OCI-M2 (cell line): ENCODE results near the gene MALRD1.

Experiments used
- DNase-seq: peaks from one replicate; lab custom pipeline; 2025; ENCODE audit not compliant: unreplicated experiment; lab: John Stamatoyannopoulos, UW

The MALRD1 gene

DNA sequence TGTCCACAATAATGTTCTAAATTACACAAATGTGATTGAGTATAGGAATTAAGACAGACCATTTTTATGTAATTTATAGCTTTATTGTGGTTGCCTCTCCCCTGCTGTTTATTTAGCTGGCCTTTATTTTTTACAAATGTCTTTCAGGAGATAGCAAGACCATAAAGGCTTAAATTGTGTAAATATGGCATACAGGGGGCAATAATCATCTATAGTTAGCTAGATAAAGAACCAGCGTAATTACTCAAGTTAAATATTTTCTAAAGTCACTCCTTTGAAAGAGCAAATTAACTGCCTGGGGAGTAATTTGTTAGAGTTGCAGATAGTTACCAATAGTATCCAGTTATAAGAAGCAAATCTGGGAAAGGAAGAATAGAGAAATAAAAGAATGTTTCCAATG lies at the start of gene MALRD1:
Gene MALRD1 (plus strand): TSS at position 313 of the 400 bp plus-strand sequence. CDS start 138 bp downstream, outside the sequence.
- DNase-seq, result no peak

DNA sequence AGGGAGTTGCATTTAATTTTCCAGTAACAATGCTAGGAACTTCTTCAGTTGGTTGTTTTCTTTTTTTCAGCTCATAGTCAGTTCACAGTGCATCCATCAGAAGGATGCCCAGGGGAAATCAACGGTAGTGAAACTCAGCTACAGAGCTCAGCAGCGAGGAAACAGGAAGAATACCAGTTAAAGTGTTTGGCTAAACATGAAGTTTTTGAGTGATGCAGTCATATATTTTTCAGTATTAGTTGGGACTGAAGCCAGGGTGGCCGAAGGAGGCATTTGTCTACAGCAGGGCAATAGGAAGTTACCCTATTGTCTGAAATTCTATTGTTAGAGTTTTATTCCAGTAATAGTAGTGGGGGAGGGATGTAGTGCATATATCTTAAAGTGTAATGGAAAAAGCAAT lies 45.3 kb upstream of the MALRD1 start:
- DNase-seq, result no peak

DNA sequence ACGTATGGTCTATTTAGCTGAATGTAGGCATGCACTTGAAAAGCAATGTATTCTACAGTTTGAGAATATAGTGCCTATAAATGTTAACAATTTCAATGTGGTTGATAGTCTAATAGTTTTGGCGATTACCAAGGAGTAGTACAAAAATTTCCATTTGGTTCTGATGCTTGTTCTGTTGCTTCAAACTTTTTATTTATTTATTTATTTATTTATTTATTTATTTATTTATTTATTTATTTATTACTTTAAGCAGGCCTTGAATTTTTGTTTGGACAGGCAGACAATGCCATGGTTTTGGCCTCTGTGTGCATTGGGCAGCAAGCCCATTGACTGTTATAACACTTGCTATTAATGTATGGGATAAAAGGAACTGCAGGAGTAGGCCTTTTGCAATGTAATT lies 36.5 kb upstream of the MALRD1 start:
- DNase-seq, result no peak

DNA sequence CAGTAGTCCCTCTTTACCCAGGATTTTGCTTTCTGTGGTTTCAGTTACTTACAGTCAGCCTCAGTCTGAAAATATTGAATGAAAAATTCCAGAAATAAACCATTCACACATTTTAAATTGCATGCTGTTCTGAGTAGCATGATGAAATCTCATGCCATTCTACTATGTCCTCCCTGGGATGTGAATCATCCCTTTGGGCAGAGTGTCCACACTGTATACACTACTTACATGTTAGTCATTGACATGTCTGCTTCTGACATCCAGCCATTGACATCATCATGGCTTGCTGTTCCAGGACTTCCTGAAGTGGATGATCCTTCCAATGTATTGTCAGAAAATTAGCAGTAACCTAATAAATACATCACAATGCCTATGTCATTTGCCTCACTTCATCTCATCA lies 34.6 kb upstream of the MALRD1 start:
- DNase-seq, result no peak

DNA sequence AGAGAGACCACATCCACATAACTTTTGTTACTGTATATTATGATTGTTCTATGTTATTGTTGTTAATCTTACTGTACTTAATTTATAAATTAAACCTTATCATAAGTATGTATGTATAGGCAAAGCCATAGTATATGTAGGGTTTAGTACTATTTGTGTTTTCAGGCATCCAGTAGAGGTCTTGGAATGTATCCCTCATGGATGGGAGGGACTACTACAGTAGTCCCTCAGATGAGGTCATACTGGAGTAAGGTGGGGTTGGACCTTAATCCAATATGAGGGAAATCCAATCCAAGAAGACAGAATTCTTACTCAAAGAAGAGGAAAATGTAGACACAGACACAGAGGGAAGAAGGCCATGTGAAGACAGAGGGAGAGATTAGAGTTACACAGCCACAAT lies 34.1 kb upstream of the MALRD1 start:
- DNase-seq, result no peak

DNA sequence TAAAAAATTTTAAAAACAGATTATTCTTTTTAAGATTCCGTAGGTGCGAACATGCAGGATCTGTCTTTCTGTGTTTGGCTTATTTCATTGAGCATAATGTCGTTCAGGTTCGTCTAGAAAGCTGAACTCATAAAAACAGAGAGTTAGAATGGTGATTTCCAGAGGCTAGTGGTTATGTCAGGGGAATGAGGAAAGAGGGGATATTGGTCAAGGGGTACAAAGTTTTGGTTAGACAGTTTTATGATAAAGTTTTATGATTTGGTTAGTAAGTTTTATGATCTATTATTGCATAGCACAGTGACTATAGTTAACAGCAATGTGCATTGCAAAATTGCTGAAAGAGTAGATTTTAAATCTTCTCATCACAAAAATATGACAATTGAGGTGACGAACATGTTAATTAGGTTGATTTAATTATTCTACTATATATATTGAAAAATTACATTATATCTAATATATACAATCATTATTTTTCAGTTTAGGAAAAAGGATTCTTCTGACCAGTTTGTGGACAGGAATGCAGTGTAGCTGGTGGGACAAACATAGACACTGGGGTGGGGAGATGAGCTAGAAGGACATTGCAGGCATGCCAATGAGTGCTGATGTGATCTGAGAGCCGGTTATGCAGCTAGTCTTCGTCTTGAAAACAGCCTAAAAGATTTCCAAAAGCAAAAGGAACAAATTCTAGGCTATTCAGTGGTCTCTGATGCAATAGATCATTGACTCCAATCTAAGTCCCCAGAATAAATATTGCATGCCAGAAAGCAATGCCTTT lies 31.3 kb upstream of the MALRD1 start:
- no peak for DNase-seq

DNA sequence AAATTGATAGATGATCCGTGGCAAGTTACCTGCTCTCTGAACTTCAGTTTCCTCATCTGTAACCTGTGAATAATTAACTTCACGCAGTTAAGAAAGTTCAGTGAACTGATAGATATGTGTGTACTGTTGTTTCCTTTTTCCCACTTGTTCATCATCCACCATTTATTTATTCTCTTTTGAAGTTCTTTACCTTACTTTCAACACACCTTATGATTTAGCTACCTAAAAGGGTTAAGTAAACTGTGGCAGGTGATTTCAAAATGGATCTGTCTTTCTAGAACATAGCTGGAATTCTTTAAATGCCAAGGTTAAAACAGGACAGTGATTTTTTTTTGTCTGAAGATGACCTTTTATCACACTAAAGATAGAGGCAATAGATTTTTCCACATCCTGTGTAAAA lies 27.4 kb upstream of the MALRD1 start:
- no peak for DNase-seq

DNA sequence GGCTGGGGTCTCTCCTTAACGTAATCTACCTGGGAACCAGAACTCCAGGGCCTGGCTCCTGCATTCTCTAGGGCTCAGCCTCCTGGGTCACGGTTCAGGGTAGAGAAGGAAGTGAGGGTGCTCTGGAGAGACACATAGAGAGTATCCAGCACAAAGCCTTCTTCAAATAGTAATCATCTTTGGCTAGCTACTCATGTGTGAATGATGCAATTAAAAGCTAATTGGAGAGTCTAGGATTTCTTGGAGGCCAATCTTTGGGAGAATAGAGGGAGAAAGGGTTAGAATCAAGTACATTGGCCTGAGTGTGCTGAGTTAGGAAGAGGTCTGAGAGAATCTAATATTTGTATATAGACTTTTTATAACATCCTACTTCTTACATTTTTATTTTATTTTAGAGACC lies 24.0 kb upstream of the MALRD1 start:
- DNase-seq, result no peak

DNA sequence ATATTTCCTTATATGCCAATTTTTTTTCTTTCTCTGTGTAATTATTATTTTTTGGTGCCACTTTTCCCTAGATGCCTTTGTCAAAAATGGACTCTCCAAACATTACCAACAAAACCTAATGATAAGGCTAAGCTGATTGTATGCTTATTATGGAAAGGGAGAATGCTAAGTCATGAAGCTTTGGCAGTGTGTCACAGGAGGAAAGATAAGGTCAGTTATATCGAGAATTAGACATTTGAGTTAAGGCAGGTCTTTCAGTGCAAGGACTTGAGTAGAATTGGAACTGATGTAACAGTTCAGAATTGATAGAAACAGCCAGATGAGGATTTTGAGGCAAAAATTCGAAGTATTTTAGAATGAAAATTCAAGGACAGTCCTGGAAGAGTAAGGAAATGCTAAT lies 16.8 kb upstream of the MALRD1 start:
- no peak for DNase-seq

DNA sequence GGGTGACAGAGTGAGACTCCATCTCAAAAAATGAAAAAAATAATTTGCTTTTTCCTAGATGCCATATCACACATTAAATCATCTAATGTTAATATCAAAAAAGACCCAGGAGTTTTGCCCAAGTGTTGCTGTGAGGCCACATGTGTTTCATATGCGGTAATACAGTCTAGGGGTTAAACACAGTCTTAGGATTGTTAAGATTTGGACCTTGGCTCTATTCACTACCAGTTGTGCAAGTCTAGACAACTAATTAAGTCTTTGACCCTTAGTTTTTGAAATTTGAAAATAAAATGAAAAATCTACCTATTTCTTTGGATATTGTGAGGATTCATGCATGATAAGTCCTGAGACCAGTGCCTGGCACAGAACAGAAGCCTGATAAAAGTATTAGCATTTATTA lies 14.9 kb upstream of the MALRD1 start:
- DNase-seq, result no peak

DNA sequence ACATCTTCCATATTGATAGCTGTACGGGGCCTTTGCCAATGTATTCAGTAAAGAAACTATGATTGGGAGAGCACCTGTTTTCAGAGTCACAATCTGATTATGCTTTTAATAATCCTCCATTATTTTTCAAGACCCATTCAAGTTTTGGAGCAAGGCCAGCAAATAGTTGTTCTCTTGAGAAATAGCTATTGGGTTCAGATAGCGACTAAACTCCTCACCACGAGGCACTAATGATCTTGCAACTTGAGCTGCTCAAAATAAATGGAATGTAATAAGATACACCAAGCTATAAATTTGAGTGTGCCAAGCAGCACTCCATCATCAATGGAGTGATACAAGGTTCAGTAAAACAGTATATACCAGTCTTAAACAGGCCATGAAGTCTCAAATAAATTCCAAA lies 7.4 kb upstream of the MALRD1 start:
- no peak for DNase-seq

DNA sequence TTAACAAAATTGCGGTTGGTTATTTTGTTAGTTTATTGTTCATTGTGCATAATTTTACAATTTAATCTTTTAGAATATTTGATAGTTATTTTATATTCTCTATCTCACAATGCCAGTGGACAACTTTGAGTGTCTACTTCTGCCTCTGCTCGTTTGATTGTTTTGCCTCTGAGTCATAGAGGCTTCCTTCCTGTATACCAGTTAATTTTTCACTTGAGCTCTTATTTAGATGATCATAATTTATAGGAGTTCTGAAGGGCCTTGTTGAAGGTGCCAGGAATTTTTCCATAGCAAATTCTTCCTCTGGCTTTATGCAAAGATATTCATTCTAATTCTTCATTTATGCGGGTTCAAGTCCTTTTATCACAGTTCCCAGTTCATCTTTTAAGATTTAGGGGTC lies 5.2 kb upstream of the MALRD1 start:
- DNase-seq, result no peak

DNA sequence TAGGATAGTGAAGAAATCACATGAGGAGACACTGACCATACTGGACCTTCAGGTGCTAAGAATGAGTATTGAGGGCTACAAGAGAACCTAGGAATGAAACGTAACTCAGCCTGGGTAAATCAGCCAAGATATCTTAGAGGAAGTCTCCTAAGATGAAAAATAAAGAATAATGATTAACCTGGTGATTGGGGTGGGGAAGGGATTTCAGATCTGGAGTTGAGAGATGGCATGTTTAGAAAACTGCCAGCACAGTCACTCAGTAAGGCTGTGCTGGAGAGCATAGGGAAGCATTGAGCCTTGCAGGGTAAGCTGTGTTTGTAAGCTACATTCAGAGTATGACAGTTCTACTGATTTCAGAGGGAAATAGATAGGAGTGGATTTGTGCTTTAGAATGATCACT lies 1.9 kb upstream of the MALRD1 start:
- DNase-seq, result no peak

DNA sequence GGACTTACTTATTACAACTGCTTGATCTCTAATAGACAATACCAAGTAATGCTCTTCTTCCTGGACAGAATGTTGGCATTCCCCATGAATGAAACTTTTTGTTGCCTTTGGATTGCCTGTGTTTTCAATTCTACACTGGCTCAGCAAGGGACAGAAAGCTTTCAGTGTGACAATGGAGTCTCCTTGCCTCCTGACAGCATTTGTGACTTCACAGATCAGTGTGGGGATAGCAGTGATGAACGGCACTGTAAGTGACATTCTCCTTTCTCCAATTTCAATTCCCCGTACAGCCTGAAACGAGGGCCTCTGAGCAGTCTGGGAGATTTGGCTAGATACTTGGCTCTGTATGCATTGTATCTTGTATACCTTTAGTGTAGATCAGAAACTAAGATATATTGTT lies 290 bp downstream of the MALRD1 start:
- DNase-seq, result no peak

DNA sequence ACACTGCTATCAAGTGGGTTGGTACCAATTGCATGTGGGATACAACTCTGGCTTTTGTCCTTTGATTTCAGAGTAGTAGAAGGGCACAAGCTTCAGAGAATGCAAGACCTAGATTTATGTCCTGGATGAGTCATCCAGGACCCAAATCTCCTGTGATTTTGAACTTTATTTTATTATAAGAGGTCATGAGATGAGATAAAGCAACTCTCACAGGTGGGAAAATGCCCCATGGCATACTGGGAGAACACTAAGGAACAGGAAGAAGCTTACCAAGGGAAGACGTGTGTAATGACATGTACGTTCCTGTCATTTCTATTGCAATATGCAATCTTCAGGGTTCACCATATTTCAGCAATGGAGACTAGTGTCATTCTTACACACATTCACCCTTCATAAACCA lies 966 bp downstream of the MALRD1 start:
- DNase-seq, result no peak

DNA sequence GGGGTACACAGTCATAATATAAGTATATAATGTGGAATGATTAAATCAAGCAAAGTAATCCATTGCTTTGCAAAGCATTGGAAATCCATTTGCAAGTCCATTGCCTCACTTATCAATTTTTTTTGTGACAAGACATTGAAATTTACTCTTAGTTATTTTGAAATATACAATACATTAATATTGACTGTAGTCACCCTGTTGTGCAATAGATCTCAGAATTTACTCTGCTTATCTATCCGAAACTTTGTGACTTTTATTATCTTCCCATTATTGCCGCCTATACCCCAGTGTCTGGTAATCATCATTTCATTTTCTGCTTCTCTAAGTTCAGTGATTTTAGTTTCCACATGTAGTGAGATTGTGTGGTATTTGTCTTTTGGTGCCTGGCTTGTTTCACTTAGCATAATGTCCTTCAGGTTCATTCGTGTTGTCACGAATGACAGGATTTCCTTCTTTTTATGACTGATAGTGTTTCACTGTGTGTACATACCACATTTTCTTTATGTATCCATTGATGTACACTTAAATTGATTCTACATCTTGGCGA lies 5.8 kb downstream of the MALRD1 start:
- DNase-seq, result no peak

DNA sequence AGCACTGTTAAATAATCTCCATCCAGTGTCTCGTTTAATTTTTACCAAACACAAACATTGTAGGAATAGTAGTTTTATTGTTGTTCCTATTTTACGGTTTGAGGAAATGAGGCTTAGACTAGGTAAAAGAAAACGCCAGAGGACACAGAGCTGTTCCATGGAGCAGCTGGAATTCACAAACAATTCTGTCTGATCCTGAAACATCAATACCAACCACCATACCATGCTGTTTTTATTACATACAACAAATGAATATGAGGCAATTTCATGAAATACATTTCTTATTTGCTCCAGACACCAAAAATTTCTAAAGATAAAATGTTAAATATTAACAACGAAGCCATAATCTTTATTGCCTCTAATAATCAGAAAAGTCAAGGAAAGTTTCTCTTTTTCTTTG lies 9.4 kb downstream of the MALRD1 start:
- no peak for DNase-seq

DNA sequence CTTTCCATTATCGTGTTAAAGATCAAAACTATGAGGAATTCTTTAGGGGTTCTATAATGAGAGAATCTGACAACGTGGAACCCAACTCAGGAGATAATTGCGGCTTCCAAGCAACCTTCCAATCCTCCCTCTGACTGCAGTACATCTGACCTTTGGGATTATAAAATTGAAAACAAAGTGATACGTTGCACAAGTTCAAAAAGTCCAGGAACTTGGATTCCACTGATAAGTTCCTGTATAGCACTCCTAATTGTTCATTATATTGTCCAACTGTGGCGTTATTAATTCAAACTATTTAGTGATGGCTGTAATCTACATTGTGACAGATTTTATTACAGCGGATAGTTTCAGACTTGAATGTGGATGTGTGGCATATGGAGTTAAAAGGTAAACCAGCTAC lies 15.4 kb downstream of the MALRD1 start:
- no peak for DNase-seq

DNA sequence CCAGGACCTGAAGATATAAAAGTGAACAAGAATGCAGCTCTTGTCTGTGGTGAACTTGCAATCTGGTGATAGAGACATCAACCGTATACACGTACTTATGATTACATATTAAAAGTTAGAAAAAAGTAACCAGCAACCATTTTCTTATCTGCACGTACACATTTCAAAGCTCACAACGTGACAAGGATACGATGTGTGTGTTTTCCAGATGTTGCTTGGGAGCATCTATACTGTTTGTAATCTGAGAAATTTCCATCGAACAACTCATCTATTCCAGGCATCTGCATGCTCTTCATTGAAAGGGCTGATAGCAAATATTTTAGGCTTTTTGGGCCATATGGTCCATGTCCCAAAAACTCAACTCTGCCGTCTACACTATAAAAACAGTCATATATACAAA lies 23.3 kb downstream of the MALRD1 start:
- DNase-seq, result no peak

DNA sequence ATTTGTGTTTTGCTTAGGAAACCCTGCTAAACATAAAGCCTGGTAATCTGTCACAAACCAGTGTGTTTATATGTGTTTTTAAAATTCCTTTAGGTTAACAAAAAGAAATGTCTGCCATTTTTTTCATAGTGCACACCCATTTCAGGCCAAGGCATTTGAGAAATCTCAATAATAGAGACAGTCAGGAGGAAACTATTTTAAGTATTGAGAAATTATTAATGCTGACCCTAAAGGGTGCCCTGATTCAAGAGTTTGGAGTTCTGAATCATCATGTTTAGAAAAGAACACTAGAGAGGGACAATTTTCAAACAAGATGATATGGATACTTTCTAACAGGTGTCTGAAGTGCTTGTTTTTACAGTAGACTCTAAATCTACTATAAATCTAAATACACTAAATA lies 28.7 kb downstream of the MALRD1 start:
- no peak for DNase-seq

DNA sequence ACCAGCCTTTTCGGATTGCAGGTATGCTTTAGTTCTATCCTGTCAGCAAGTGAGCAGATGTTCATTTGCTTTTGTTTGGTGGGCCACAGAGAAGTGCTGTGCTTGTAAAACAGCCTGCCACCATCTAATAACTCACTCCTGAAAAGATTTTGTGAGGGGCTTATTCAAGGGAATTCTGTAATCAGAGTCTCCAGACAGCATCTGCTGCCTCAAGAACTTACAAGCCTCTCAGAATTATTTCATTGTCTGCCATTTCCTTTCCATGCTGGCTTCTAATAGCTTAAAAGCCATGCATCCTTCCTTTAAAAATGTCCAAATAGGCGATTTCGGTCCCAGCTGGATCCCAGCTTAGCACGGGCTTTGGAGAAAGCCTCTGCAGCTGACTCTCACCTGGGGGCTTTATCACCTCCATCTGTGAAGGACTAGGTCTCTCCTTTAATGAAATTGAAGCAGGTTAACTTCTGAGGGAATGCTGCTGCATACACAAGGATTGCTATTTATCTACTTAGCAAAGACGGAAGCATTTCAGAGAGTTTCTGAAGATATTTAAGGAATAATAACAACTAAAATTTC lies 48.0 kb downstream of the MALRD1 start:
- no peak for DNase-seq

DNA sequence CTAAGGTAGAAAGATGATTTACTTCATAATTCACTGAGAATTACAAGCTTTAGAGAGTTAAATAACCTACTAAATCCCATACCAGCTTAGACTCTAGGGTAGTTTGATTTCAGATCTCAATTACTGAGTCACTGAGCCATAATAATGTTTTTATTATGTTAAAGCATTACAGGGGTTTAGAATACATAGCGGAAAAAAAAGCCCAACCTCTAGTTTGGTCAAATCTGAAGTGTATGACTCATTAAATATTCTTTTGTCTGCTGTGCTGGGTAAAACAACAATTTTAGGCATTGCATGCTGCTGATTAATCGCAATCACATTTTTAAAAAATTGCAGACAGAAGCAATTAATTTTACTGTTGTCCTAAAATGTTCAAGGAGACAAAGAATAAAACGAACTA lies 48.5 kb downstream of the MALRD1 start:
- DNase-seq, result no peak

DNA sequence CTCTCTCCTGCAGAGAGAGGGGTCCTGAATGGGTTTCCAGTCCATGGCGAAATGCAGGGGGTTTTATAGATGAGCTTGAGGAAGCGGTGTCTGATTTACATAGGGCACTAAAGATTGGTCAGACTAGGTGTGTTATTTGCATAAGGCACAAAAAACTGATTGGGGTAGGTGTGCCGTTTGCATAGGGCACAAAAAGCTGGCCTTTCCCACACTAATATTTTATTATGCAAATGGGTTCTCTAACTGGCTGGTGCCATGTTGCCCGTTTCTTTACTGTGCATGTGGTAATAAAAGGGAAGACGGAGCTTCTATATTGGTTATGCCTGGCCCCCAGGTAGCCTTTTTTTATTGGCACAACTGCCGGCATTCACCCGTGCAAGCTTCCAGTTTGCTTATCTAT lies 50.2 kb downstream of the MALRD1 start:
- no peak for DNase-seq
